Measurements from ENCODE around the gene TMEM198.

TMEM198 gene

GRCh38 chr2:219542931-219543595 is 765 bp upstream of the TMEM198 start:
- Mint-ChIP-seq H3K4me3 (peak overlapping the region; percentile 87 to 90 (median 89)), H3K9me3 (no peaks in the 10 kb centered on the region), H3K27ac (peak overlapping the region in 2 of 3 experiments; percentile 46 to 56), H3K36me3 (ENCODE audit: low read depth) (peaks cover 18% of the 10 kb centered on the region), H3K27me3 (ENCODE audit: low read depth) (peaks cover 16% of the 10 kb centered on the region), H3K4me1 (peaks cover 43% of the 10 kb centered on the region)
- no peak for TF ChIP-seq CTCF (IDR thresholded peaks at IDR 0.05; ENCODE audit: unreplicated experiment in 3 of 3)

GRCh38 chr2:219544567-219544966 is 739 bp downstream of the TMEM198 start:
- H3K4me1 Mint-ChIP-seq = peaks cover 36% of the 10 kb centered on the region
- H3K9me3 Mint-ChIP-seq = no peaks in the 10 kb centered on the region
- H3K27me3 Mint-ChIP-seq (ENCODE audit: low read depth) = peaks cover 16% of the 10 kb centered on the region
- no peak for TF ChIP-seq CTCF (IDR thresholded peaks at IDR 0.05; ENCODE audit: unreplicated experiment in 3 of 3)
- H3K36me3 Mint-ChIP-seq (ENCODE audit: low read depth) = peaks cover 18% of the 10 kb centered on the region
- peak overlapping the region; percentile 87 to 90 (median 88) for H3K4me3 Mint-ChIP-seq
- H3K27ac Mint-ChIP-seq = peak overlapping the region in 2 of 3 experiments; percentile 28 to 77

- no peaks in the 10 kb centered on the region for H3K9me3 Mint-ChIP-seq
- peak overlapping the region; percentile 87 to 90 (median 88) for H3K4me3 Mint-ChIP-seq
- TF ChIP-seq CTCF (IDR thresholded peaks at IDR 0.05; ENCODE audit: unreplicated experiment in 3 of 3) = no peak
- peaks cover 36% of the 10 kb centered on the region for H3K4me1 Mint-ChIP-seq
- no peak overlapping the region for H3K27ac Mint-ChIP-seq
- peaks cover 16% of the 10 kb centered on the region for H3K27me3 Mint-ChIP-seq (ENCODE audit: low read depth)
- peaks cover 18% of the 10 kb centered on the region for H3K36me3 Mint-ChIP-seq (ENCODE audit: low read depth)
Observed at GRCh38 chr2:219545295-219545942, 1.6 kb downstream of the TMEM198 start.

GRCh38 chr2:219545943-219546352 is 2.1 kb downstream of the TMEM198 start:
- Mint-ChIP-seq H3K27ac (peak overlapping the region in 1 of 3 experiments; percentile 1), H3K27me3 (ENCODE audit: low read depth) (peaks cover 18% of the 10 kb centered on the region), H3K4me1 (peaks cover 37% of the 10 kb centered on the region), H3K9me3 (no peaks in the 10 kb centered on the region), H3K4me3 (peak overlapping the region; percentile 43 to 66 (median 63)), H3K36me3 (ENCODE audit: low read depth) (peaks cover 15% of the 10 kb centered on the region)
- no peak for TF ChIP-seq CTCF (IDR thresholded peaks at IDR 0.05; ENCODE audit: unreplicated experiment in 3 of 3)

- Mint-ChIP-seq H3K4me3 (no peak overlapping the region), H3K4me1 (peaks cover 30% of the 10 kb centered on the region), H3K9me3 (no peaks in the 10 kb centered on the region), H3K27ac (no peak overlapping the region), H3K36me3 (ENCODE audit: low read depth) (peaks cover 10% of the 10 kb centered on the region), H3K27me3 (ENCODE audit: low read depth) (peaks cover 21% of the 10 kb centered on the region)
- TF ChIP-seq CTCF (IDR thresholded peaks at IDR 0.05; ENCODE audit: unreplicated experiment in 3 of 3) = no peak
Observed at GRCh38 chr2:219547621-219548020, 3.8 kb downstream of the TMEM198 start.
